Myocyte (in vitro differentiated cells): ENCODE data around the gene BHLHE40. TPM values are rescaled to one million over a fixed set of nuclear protein-coding genes. Genes with fewer than 3 reads are reported as not detected.
A peak's percentile ranks its signal among the peaks of the same experiment; 100 is the strongest.

Source experiments
- DNase-seq: peaks from one replicate; pipeline ENCODE4 v3.0.0-alpha.2; 2012; ENCODE audit warnings: low read depth
- total RNA-seq: library from RNA; depleted of rRNA; stranded (reverse); fragments of >200 nt; gene quantifications from 2 replicates; pipeline ENCODE4 v1.2.3, GENCODE V29; 2014

BHLHE40 gene
- total RNA-seq, 1 donor from 2014 or later = 80.1 TPM

DNA sequence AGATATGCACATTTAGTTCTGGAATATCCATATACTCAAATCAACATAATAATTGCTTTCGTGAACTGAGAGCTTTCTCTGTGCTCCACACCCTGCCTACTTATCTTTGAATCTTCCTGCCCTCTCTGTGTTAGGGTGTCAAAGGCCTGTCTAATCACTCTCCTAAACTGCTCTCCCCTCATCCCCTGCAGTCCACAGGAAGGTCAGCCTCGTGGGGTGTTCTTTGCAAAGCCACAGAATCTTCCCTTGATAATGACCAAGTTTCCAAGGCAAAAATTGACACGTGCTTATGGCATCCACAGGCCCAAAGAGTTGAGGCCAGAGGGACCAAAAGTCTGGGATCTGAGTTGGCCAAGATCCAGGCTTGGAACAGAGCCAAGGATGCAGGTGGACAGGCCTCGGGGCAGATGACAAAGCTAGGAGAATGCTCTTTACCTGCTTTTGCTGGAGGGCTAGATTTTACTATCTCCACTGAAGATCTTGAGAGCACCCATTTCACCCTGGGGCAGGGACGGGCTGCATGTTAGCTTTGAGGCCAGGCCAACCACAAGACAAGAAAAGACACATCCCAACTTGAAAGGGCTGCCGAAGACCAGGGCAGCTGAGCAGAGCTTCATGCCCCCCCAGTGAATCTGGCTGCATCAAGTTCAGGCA is 20.4 kb downstream of the BHLHE40 start:
- peak; percentile 33 for DNase-seq

DNA sequence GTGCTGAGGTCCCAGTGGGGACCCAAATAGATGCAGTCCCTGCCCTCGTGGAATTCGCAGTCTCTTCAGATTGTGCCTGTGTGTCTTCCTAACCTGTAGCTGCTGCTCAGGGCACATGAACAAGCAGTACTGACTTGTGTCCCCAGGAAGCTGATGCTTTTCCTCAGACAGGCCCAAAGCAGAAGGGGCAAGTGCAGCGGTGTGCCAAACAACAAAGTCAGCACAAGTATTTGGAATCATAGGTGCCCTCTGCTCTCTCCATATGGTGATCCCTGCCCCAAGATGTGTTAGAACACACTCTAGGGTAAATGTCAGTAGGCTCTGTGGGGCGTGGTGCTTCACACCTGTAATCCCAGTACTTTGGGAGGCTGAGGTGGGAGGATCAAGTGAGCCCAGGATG is 21.9 kb downstream of the BHLHE40 start:
- no peak for DNase-seq

DNA sequence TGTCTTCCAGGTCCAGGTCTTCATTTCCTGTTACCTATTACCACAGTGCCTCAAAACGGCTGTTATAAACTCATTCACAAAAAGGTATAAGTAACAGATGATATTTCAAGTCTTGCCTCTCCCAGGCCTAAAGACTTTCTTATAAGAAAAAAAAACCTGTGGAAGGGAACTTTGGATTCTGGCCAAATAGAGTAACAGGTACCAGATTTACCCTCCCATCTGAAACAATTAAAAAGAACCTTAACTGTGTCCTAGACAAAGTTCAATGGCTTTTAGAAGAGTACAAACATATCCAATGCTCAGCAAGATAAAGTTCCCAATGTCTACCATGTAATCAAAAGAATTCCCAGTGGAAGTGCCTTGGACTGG is 22.6 kb downstream of the BHLHE40 start:
- DNase-seq = no peak

DNA sequence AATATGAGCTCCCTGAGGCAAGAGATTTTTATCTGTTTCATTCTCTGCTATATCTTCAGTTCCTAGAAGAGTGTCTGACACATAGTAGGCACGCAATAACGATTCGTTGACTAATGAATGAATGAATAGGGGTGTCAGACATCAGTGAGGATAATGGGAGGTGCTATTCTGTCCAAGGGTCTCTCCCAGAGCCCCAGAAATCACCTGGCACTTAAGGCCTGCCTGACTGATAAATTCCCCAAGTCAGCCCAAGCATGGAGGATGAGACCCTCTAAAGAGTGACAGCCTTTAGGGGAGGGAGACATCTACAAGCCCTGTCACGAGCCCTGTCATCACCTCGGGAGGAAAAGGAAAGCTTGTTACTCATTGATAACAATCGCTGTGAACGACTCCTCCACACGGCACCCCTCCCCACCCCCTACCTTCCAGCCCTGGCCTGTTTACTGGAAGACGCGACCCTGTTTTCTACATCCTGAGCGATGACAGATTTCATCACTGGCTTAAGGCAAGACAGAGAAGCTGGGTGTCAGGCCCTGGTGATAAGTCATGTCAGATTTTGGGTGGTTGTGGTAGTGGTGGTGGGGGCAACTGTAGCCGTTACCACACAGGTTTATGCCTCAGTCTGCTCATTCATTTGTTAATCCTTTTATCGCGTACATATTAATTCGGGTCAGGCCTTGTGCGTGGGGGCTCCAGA is 23.1 kb downstream of the BHLHE40 start:
- DNase-seq = no peak

DNA sequence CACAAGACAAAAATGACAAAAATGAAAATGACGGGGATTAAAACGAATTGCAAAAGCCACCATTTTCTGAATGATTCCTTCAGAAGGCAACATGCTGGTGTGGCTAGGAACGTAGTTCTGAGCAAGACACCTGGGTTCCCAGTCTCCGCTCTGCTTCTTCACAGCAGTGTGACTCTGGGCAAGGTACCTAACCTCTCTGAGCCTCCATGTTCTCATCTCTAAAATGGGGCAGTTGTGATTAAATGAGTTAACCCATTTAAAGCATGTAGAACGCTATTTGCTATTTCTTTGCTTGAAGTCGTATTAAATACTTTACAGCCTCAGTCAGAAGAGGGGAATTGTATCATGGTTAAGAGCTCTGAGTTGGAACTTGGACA is 23.6 kb downstream of the BHLHE40 start:
- DNase-seq = no peak

DNA sequence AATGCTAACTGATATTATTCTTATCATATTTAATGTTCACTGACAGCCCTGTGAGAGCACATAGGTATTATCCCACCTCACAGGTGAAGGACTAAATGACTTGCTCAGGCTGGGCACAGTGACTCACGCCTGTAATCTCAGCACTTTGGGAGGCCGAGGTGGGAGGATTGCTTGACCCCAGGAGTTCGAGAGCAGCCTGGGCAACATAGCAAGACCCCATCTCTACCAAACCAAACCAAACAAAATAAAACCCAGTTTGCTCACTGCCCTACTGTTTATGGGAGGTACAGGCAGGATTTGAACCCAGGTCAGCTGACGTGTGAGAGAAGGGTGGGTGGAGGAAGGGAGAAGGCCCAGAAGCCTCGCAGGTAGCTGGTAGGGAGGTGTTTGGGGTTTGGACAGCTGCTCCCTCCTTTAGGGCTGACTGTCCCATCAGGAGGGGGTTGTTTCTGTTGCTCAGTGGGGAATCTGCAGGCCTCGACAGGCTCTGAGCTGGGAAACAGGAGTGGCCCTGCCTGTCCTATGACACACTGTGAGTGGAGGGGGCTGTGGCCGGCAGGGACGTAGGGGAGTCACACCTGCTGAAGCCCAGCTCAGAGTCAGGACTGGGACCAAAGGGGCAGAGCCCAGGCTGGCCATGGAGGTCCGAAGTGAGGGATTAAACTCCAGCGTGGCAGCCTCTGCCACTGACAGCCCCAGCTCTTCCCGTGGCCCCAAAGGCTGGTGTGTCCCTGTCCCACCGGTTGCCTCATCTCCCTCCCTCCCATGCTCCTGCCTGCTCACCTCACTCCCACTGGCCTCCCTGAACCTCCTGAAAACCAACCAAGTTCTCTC is 25.3 kb downstream of the BHLHE40 start:
- no peak for DNase-seq

DNA sequence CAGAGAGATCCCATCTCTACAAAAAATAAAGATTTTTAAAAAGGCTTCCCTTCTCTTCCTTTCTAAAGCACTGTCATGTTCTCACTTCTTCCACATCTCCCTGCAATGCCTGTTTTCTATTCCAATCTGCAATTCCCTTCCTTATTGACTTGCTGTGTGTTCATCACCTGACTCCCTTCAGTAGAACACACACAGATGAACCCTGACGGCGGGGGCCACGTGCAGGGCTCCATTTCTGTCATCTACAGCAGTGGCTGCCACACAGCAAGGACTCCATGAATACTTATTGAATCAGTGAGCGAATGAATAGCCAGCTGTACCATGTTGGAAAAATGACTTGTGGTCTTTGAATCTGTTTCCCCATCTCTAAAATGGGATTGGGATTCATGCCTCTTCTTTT is 26.1 kb downstream of the BHLHE40 start:
- DNase-seq = no peak

DNA sequence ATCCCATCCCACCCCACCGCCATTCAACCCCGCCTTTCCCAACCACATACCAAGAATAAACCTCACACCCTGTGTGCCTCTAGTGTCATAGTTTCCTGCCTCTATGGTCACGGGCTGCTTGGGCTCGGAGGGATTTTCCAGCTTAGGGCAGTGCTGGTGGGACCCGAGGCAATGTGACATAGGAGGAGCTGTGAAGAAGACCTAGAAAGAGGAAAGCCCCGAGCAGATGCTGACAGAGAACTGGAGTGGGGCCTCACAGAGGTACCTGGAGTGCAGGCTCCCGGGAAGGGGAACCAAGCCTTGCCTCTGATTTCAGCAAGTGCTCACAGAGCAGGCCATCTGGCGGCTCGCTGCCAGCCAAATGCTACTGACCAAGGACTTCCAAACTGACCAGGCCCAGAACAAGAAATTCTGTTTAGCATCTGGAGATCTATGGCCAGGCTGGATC is 27.5 kb downstream of the BHLHE40 start:
- peak; percentile 61 for DNase-seq

DNA sequence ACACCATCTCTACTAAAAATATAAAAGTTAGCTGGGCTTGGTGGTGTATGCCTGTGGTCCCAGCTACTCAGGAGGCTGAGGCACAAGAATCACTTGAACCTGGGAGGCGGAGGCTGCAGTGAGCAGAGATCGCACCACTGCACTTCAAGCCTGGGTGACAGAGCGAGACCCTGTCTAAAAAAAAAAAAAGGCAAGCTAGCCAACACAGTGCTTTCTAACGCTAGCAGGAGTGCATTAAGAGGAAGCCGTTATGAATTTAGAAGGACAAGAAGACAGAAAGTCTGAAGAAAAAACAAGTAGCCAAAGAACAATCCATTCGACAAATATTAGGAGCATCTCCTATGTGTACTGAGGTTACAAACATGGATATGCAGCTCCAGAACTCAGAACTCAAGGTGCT is 28.6 kb downstream of the BHLHE40 start:
- no peak for DNase-seq

DNA sequence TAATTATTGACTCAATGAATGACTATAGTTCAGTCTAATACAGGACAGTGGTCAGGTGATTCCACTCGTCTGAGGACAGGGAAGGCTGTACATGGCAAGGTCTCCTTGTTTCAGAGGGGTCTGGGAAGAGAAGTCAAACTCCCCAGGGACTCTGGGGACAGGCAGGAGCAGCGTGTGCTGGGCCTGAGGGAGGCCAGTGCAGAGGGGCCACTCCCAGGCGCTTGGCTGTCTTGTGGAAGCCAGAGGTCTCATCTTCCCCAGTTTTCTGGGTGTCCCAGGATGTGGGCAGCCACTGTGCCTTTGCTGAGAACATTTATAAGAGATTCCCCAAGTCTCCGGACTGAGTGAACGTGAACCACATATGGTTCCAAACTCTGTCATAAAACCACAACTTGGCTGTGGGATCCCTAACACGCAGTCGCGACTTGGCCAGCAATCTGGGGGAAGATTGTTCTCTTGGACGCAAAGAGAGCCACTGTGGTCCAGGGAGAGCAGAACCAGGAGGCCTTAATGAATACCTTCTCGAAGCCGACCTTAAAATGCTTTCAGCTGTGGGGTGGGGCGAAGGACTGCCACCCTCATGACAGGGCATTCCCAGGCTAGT is 30.4 kb downstream of the BHLHE40 start:
- no peak for DNase-seq

DNA sequence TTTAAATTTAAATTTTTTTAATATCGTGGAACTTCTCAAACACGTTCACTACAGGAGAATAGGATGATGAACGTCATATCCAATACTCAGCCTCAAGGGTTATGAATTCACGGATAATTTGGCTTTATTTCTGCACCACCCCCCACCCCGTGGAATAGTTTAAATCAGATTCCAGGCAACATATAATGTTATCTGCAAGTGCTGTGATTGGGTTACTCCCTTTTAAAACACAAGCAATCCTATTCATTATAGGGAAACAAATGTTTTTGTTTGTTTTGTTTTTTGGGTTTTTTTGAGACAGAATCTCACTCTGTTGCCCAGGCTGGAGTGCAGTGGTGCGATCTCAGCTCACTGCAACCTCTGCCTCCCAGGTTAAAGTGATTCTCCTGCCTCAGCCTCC is 30.9 kb downstream of the BHLHE40 start:
- no peak for DNase-seq

DNA sequence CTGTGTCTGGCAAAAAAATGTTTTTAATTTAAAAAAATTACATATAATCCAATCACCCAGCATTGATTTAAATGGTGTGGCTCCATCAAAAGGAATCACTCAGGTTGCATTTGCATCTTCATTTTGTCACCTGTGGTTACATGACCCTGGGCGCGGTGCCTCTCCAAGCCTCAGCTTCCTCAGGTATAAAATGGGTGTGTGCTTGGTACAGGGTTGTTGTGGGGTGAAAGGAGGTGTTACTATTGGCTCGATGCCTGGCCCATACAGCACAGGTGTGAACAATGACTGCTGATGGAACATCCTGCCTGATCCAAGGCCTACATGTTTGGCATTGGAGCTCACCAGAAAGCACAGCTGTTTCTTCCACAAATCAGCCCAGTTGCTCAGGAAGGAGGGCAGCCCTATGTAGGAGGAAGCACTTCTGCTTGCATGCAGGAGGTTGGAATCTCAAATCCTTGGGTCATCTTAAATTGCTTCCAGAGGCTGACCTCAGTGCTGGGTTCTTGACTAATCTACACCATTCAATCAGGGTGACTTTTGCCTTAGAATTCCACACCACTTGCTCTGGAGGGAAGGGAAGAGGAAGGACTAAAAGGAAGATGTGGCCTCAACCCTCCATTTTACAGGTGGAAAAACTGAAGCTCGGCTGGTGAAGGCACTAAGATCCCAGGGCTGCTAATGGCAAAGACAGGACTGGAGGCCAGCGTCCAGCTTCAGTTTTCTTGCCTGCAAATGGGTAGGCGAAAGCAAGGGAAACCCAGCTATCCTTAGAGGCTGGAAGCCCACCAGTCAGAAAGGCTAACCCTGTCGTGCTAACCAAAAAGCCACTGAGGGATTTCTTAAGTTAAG is 31.7 kb downstream of the BHLHE40 start:
- peak; percentile 74 for DNase-seq

DNA sequence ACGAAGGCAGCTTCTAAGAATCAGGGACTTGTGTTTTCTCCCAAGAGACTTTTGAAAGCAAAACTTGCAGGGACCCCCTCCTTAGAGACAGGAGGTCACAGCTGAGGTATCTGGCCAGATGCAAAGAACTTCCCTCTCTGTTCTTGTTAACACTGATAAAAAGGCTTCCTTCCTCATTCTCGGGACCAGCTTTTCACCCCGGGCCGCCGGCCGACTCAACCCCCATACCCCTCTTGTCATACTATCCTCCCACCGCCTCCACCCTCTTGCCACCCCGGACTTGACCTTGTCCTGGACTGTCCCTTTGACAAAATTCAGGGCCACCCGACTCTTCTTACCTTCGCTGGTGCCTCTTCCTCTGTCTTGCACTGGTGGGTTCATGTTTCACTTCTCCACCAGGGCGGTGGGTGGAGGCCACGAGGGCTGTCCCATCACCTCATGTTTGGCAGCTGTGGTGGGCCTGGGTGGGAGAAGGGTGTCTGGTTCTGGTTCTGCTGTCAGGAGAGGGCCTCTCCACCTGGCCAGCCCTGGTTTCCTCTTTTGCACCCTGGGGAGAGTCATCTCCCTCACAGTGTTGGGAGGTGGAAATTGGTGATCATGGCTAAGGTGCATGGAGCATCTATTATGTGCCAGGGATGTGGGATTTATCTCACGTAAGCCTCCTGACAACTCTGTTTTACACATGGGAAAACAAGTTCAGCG is 32.5 kb downstream of the BHLHE40 start:
- DNase-seq = no peak

DNA sequence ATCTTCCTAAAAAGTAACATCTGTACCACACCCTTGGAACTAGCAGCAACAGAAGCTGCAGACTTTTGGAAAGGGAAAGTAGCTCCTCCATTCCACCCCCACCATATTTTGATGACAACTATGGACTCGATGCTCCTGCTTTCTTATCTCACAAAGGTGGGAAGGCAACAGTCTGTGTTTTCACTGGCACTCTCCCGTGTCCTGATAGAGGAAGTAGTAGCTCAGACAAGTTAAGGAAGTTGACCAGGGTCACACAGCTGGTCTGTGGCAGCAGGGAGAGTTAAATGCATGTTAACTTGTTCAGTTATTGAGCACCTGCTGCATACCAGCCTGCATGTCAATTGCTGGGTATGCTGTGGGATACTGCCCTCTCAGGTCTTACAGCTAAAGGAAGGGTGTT is 33.1 kb downstream of the BHLHE40 start:
- DNase-seq = no peak

DNA sequence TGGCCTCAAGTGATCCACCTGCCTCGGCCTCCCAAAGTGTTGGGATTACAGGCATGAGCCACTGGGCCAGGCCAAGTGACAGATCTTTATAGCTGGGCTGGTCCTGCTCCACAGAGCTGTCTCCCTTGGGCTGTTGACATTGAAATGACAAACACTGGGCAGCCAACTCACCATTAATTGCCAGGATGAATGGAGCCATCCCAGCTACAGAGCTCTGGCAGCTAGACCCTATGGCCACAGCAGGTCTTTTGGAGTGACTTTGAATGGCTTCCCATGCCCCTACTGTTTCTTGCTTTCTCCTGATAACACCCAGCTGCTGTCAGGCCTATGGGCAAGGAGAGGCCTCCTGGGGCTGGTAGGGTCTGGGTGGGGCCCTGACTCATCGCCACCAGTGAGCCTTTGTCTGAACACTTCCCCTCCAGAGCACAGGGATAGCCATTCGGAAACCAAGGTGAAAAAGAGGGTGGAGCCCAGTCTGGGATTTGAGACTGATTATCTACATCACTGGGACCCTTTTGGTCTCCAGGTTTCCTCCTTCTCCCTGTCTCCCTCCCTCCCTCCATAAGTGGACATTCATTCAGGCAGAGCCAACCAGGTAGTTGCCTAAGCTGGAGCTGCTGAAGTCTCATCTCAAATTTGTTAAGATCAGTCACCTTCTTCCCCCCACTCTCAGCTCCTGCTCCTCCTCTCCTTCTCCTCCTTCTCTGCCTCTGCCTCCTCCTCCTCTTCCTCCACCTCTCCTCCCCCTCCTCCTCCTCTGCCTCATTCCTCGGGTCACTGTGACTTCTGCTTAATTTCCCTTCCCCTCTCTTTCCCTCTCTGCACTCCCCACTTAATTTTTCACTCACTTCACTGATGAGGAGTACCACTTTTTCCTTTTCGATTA is 34.0 kb downstream of the BHLHE40 start:
- DNase-seq = peak; percentile 57

DNA sequence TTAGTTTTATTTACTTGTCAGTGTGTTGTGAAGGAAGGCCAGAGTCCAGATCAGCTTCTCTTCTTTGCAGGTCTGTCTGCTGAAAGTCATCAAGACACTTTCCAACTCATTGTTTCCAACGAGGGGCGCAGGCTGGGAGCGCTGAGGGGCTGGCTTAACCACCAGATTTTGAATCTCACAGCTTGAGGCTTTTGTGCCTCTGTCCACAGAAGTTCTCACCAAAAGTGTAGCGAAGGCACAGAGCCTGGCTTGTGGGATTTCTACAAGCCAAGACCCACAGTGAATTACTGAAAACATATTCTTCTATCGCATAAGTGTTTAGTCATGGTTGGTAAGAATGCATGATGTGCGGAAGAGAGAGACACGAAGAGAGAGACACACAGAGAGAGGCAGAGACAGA is 35.2 kb downstream of the BHLHE40 start:
- DNase-seq = no peak

DNA sequence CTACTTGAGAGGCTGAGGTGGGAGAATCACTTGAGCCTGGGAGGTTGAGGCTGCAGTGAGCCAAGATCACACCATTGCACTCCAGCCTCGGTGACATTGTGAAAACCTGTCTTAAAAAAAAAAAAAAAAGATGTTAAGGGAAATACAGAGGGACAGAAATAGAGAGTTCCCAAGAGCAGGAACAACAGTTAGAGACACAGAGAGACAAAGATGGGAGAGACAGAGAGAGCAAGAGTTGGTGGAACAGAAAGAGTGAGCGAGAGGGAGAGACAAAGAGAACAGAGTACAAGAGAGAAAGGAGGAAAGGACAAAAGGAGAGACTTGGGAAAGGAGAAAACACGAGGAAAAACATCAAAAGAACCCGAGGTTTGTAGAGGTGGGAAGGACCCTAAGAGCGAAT is 35.8 kb downstream of the BHLHE40 start:
- DNase-seq = no peak

DNA sequence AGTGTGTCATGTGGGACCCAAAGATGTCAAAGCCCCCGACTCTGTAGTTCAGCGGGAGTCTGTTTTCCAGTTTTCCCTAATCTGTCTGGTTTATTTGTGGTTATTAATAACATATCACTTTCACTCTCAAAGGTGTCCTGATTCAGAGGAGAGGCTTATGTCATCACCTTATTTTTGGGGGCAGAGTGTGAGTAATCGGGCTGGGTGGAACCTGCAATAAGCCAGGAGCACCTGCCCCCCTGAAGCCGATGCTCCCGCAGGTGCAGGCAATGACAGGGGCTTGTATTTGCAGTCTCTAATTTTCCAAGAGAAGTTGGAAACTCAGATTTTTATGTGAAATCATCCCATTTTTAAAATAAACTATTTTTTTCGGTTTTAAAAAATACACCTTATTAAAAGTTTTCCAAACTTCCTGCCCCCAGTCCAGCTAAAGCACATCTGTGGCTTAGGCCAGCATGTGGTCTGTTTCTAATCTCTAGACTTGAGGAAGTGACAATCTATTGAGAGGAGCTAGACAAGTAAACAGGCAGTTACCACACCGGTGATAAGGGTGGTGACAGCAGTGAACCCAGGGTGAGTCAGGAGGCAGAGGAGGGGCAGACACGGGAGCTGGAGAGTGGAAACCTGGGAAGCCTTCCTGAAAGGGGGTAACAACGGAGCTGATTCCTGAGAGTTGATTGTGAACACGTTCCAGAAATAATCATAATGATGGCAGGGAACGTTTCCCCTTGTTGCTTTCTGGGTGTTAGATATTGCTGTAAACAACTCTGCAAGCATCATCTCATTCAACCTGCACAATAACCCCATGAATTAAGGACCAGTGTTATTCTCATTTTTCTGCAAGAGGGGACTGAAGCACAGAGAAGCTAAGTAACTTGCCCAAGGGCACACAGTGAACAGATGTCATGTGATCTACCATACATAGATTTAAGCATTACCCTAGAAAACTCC is 37.2 kb downstream of the BHLHE40 start:
- DNase-seq = no peak
